T1000 (cell line): ENCODE data around the gene AFAP1L2.

Source experiments
- DNase-seq: peaks from one replicate; lab custom pipeline; 2025; ENCODE audit warnings: mixed read lengths; lab: John Stamatoyannopoulos, UW

Gene AFAP1L2

GRCh38 chr10:114288424-114289095, 115.7 kb downstream of the AFAP1L2 start:
- DNase-seq: no peak

GRCh38 chr10:114286921-114287320, 117.4 kb downstream of the AFAP1L2 start:
- DNase-seq: no peak

GRCh38 chr10:114285961-114286441, 118.3 kb downstream of the AFAP1L2 start:
- DNase-seq: no peak

- no peak for DNase-seq
Observed at GRCh38 chr10:114284346-114285071, 119.8 kb downstream of the AFAP1L2 start.

GRCh38 chr10:114283535-114284234, 120.6 kb downstream of the AFAP1L2 start:
- DNase-seq: no peak

GRCh38 chr10:114283091-114283490, 121.2 kb downstream of the AFAP1L2 start:
- no peak for DNase-seq

GRCh38 chr10:114282526-114282925, 121.8 kb downstream of the AFAP1L2 start:
- no peak for DNase-seq

- DNase-seq: no peak
Observed at GRCh38 chr10:114281461-114281860, 122.8 kb downstream of the AFAP1L2 start.

- DNase-seq: no peak
Observed at GRCh38 chr10:114281006-114281405, 123.3 kb downstream of the AFAP1L2 start.

- no peak for DNase-seq
Observed at GRCh38 chr10:114279901-114280644, 124.2 kb downstream of the AFAP1L2 start.

- DNase-seq: no peak
Observed at GRCh38 chr10:114279289-114279688, 125.0 kb downstream of the AFAP1L2 start.

GRCh38 chr10:114278884-114279191, 125.5 kb downstream of the AFAP1L2 start:
- DNase-seq: no peak

GRCh38 chr10:114278140-114278883, 126.0 kb downstream of the AFAP1L2 start:
- DNase-seq: no peak

- no peak for DNase-seq
Observed at GRCh38 chr10:114276671-114277070, 127.6 kb downstream of the AFAP1L2 start.

GRCh38 chr10:114276066-114276465, 128.2 kb downstream of the AFAP1L2 start:
- no peak for DNase-seq

- no peak for DNase-seq
Observed at GRCh38 chr10:114274616-114275453, 129.5 kb downstream of the AFAP1L2 start.

GRCh38 chr10:114273910-114274309, 130.4 kb downstream of the AFAP1L2 start:
- no peak for DNase-seq

GRCh38 chr10:114272696-114273095, 131.6 kb downstream of the AFAP1L2 start:
- no peak for DNase-seq

GRCh38 chr10:114271779-114272167, 132.5 kb downstream of the AFAP1L2 start:
- peak; percentile 59 for DNase-seq

- no peak for DNase-seq
Observed at GRCh38 chr10:114271075-114271778, 133.1 kb downstream of the AFAP1L2 start.
